NCI-H82 treated with DMSO at 0.1 percent for 48 hours (cell line): Measurements from ENCODE around the gene HSD11B2.

ENCODE experiments used
- DNase-seq: peaks from one replicate; lab custom pipeline; 2025; ENCODE audit not compliant: unreplicated experiment; lab: John Stamatoyannopoulos, UW

HSD11B2 gene

DNA sequence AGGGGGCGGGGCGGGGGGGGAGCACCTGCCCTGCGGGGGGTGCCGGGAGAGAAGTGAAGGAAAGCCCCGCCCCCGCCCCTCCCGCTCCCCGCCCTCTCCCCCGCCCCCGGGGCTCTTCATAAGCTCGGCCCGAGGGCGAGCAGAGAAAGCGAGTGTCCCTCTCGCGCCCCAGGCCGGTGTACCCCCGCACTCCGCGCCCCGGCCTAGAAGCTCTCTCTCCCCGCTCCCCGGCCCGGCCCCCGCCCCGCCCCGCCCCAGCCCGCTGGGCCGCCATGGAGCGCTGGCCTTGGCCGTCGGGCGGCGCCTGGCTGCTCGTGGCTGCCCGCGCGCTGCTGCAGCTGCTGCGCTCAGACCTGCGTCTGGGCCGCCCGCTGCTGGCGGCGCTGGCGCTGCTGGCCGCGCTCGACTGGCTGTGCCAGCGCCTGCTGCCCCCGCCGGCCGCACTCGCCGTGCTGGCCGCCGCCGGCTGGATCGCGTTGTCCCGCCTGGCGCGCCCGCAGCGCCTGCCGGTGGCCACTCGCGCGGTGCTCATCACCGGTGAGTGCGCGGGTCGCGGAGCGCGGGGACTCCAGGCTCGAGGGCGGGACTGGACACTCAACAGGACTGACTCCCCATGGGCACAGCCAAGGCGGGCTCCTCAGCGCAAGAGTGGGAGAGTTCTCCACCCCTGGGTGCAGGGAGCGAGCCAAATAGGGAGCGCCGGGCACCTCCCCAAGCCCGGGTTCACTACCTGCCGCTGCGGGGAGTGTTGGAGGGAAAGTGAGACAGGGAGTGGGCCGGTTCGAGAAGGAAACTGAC is at the start of gene HSD11B2:
HSD11B2 (plus strand) TSS at position 145 of the 798 bp plus-strand sequence; CDS start at position 273, 128 bp downstream.
- peak; percentile 23 for DNase-seq

DNA sequence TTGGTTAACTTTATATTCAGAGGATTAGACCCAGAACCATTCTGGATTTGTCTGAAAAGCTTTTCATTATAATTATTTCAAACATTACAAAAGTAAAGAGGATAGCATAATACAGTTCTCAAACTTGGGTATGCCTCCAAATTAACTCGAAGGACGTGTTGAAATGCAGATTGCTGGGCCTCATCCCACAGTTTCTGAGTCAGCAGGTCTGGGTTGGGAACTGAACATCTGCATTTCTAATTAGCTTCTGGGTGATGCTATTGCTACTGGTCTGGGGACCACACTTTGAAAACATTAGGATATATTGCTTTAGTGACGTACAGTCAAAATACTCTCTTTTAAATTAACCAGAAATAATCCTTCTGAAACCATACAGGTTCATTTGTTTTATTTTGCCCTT is 47.6 kb upstream of the HSD11B2 start:
- DNase-seq: no peak

DNA sequence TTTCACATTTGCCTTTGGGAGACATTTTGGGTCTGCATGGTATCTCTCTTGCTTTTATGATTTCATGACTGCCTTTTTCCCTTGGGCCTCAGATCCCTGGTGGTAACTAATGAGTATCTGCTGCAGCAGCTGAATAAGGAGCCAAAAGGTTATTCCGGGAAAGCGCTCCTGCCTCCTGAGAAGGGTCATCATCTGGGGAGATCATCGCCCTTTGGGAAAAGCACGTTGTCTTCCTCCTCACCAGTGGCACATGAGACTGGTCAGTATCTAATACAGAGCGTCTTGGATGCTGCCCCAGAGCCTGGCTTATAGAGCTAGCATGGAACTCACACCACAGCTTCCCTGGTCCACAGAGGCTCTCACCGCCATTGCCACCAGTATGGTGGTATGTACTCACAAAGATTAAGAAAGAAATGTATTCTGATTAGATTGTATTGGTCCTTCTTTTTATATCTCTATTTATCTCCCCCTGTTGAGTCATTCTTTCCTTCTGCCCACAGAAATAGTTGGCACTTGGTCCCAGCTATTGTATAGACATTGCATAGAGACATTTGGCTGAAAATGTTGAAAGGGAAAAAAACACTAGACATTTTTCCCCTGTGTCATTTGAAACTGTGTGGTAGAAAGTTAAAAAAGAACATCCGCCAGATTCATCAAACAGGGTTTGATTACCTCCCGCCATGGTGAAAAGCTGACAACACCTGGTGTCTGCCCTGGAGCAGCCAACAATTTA is 46.0 kb upstream of the HSD11B2 start:
- no peak for DNase-seq

DNA sequence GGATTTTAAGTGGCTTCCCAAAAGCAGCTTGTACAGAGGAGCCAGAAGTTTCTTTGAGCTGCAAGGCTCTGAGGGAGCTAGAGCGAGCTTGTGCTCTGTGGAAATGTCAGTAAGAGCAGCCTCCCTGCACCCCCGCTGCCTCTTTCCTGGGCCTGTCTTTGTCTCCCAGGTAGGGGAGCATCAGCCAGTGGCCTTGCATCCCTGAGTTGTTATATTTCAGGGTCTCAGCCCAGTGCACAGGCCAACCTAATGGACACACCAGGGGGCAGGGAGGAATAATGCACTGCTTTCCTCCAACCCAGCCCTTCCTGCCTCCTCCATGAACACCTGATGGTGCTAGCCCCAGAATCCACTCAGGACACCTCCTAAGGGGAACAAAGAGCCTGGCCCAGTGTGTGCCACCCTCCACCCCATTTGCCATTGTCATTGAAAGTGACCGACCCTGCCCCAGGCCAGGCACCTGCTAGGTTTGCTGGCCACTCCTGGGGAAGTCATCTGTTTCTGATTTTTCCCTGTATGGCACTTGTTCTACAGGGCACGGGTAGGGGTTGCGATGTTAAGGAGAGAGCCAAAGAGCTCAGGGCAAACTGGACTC is 44.0 kb upstream of the HSD11B2 start:
- no peak for DNase-seq

DNA sequence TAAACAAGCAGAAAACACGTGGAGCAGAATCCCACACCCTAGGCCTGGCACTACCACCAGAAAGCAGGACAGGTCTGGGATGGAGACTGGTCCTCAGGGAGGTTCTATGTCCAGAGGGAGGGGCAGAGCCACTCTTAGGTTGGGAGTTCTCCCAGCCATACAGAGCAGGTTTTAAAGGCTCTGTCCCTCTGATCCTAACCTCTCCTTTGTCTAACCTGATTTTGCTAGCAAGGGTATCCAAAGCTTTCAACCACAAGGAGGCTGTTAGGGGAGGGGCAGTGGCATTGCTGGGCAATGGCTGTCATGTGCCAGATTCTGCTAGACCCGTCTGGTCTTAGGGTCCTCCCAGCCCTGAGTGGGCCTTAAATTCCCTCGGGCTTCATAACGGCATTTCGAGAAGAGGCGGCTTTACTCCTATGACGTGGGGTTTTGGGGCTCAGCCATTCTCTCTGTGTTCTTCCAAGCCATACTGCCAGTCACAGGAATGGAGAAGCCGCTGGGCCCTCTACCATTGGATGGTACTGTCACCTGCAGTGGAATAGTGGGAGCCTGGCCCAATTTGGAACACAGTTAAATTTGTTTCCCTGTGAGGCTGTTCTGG is 43.3 kb upstream of the HSD11B2 start:
- no peak for DNase-seq

DNA sequence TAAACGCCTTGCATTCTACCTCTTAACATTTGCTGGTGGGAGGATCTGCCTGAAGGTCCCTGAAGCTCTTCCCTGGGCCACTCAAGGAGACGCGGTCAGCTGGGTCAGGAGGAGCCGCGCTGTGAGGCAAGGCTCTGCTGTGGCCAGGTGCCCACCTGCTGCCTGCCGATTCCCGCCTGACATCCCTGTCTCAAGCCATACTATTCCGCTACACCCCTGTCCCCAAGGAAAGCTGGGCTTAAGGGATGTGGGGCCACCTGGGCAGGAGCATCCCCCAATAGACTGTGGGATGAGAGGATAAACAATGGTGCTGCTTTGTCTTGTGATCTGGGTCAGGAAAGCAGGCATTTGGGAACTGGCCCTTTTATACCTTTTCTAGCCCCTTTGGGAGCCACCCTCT is 42.7 kb upstream of the HSD11B2 start:
- no peak for DNase-seq

DNA sequence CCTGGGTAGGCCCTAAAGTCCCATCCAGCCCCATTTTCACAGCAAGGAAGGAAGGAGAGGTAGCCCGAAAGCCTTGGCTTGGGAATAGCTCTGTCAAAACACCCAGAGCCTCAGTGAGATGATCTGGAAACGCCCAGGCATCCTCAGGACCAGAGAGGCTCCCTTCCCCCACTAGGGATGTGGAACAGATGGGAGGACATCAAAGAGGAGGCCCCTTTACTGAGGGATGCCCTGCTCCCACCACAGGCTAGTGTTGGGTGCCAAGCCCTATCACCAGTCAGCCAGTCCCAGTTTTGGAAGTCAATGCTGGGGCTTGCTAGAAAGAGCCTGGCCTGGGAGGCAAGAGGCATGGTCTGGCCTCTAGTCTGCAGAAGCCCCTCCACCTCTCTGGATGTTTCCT is 42.3 kb upstream of the HSD11B2 start:
- DNase-seq: no peak

DNA sequence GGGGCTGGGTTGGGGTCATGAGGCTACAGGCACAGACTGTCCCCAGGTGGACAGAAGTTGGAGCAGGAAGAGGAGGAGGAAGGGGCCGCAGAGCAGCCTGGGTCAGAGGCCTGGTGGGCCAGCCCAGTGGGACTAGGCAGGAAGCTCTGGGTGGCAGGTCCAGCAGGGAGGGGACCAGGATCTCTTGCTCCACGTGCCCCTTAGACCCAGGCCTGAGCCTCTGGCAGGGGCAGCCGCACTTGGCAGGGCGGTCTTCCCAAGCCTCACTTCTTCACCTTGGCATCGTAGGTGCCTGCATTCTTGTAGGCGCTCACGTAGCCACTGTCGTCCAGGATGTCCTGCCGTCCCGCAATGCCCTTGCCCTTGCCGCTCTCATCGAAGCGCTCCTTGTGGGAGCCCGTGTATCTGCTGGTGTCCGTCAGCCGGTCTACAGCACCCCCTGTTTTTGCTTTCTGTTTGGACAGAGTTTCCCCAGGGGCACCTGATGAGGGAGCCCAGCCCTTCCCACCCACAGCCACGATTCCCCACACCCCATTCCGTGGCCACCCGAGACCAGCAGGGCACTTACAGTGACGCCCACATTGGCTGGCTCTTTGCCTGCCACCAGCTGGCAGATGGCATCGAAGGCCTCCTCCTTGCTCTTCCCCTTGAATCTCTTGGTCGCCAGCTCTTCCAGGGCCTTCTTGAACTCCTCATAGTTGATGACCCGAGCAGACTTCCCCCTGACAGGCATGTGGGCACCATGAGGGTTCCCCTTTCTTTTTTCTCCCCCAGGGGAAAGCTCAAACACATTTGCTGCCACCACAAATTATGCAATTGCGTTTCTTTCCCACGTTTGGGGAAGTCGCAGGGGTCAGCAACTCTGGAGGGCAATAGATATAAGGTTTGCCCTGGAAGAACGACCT is 40.8 kb upstream of the HSD11B2 start:
- no peak for DNase-seq

DNA sequence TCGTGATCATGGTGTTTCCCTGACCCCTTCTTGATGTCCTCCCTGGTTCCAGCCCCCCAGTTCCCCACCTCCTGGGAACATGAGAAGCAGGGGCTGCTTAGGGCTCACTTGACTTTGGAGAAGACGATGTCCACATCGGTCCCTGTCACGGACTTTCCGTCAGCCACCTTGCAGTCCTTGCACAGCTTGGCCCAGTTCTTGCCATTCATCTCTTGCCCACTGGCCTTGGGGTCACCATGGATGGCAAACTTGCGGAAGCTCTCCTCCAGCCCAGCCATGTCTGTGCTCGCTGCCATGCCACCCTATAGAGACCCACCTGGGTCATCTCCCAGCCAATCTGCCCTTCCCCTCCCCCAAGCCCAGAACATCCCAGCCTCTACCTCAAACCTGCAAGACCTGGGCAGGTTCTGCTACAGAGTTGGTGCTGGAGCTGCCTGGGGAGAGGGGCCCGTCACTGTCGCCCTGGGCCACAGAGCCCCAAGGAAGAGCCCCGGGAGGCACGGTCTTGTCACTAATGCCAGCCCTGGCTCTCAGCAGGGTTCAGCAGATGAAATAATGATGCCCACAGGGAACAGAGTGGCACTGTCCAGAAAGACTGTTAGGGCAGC is 40.0 kb upstream of the HSD11B2 start:
- DNase-seq: no peak

DNA sequence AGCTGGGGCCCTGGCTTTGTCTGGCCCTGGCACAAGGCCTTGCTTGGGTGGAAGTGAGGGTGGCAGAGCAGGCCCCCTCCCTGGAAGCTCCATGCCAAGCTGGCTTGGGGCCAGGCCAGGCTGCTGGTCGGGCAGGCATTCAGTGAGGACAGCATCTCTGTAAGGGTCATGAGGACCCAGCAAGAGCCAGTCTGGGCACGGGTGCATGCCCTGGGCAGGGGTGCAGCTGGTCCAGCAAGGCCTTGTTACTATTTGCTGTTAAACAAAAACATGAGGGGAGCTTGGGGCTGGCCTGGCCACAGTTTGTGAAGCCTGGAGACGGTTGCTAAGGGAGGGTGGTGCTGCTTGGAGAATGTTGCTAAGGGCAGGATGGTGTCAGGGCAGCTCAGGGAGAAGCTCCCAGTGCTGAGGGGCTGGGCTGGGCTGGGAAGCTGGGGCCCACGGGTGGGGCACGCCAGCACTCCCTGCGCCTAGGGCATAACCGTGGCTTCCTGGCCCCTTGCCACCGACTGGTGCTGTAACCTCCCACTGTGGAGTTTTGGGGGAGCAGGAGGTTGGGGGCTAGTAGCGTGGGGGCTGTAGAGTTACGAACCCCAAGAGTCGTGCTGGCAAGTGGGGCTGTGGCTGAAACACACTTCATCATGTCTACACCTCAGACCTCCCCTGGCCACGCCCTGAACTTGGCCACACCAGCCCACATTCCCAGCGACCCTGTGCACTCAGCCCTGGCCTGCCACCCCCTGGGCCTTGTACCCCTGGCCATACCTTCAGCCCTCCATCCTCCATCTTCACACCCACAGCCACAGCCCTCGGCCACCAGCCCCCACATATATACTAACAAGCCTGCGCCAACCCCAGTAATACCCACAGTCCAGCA is 39.3 kb upstream of the HSD11B2 start:
- no peak for DNase-seq

DNA sequence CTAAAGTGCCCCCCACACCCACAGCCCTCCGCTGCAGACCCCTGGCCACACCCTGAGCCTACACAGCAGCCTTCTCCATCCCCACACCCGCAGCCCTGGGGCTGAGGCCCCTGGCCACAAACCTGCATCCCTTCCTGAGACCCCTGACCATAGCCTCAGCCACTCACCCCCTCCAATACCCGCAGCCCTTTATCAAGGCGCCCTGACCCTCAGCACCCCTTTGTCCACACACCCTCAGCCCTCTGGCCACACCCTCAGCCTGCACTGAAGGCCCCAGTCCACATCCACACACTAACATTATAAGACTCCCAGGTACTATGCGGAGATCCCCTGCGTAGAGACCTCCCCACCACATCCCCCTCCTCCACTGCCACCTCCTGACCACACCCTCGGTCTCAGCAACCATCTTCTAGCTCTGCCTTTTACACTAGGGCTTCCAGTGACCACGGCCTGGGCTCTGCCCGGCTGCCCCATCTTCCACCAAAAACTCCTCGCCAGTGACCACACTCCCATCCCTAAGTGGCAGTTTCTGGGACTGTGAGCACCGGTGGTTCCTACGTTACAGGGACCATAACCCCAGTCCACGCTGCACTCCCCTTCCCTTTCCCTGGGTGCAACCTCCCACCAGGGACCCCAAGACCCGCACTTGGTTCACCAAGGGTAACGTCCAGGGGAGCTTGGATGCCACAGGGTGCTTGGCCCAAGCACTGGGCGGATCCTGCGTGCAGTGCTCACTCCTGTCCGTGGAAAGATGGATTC is 38.4 kb upstream of the HSD11B2 start:
- no peak for DNase-seq

DNA sequence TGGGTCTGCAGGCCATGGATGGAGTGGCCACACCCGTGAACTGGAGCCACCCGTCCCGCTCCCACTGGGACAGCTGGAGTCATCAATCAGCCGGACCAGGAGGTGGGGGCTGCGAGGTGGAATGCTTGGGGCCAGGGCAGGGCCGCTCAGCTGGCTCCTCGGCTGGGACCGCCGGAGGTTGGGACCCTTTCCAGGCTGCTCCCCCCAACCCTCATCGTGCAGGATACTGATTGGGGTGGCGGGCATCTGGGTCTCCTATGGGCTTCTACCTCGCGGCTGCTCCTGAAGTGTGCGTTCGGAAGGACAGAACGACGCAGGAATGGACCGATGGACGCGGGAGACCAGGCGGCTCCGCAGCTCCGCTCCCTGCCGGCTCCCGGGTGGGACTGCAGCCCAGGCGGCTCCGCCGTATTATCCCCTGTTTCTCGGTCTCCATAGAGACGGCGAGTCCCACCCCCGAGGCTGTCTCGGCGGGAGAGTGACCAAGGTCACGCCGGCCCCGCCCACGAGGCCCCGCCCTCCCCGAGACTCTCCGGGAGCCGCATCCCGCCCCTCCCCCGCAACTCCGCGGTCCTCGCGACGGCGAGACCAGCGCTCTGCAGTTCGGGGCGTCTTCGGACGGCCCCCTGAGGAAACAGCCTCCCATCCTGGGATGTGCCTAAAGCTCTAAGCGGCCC is 37.7 kb upstream of the HSD11B2 start, which contains the start of gene TPPP3:
TPPP3 (minus strand) TSS at position 388 of the 677 bp plus-strand sequence. CDS start 2,387 bp downstream, outside the sequence.
- peak; percentile 72 for DNase-seq

DNA sequence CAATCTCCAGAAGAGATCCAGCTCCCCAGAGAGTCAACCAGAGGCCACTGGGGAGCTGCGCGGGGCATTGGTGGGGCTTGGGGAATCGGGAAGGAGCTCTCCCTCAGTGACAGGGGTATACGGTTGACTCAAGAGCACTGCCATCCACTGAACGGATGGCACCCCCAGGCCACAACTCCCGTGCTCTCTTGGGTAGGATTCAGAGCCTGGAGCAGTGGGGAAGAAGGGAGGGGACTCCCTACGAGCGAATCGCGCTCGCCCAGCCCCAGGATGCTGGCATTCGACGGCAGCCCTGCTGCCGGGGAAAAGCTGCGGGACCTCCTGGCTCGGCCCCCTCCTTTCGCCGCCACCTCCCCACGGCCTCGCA is 37.1 kb upstream of the HSD11B2 start:
- no peak for DNase-seq

DNA sequence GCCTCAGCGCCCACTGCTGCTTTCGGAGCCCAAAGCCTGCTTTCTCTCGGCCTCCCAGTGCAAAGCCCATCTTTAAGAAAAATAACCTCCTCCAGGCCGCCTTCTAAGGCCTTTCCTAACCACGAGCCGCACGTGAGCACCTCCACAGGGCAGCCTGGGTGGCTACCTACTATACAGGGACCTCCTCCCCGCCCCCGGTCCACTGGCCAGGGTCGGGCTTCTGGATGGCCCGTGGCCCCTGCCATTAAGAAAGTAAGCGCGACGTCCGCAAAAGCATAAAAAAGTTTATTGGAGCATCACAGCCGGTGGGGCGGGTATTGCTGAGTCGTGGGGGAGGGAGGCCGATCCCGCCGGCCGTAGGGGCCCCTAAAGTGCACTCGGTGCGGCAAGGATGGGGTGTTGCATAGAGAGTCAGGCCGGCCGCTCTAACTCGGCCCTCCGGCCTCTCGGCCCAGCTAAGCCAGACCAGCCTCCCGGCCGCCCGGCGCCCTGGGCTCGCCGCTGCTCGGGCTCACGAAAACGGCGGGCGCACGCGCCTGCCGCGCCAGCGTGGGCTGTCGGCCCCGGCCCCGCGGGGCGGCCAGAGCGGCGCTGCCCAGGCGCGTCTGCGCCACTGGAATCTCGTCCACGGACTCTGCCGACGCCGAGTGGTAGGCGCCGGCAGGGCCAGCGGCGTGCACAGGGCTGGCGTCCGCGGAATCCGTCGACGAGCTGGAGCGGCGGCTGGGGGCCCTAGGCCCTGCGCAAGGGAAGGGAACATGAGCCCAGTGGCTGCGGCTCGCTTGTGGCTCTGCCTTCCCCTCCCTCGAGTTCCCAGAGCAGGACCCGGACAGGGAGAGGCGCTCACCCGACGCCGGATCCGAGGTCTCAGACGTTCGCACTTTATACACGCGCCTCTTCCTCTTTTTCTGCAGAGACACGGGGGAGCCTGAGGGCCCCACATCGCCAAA is 36.5 kb upstream of the HSD11B2 start:
- no peak for DNase-seq

DNA sequence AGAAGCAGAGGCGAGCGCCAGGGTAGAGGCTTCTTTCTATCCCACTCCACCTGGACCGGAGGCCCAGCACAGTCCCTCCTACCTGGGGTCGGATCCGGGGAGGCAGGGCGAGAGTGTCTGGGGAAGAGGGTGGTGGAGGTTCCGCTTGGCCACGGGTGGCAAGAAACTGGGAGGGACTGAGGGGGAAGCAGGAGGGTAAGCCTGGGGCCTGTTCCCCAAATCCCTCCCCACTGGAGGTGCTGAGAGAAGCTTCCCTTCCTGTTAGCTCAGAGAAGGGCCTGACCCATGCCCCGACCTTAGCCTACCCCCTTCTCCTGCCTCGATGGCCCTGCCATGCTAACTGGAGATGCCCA is 35.8 kb upstream of the HSD11B2 start:
- DNase-seq: no peak

DNA sequence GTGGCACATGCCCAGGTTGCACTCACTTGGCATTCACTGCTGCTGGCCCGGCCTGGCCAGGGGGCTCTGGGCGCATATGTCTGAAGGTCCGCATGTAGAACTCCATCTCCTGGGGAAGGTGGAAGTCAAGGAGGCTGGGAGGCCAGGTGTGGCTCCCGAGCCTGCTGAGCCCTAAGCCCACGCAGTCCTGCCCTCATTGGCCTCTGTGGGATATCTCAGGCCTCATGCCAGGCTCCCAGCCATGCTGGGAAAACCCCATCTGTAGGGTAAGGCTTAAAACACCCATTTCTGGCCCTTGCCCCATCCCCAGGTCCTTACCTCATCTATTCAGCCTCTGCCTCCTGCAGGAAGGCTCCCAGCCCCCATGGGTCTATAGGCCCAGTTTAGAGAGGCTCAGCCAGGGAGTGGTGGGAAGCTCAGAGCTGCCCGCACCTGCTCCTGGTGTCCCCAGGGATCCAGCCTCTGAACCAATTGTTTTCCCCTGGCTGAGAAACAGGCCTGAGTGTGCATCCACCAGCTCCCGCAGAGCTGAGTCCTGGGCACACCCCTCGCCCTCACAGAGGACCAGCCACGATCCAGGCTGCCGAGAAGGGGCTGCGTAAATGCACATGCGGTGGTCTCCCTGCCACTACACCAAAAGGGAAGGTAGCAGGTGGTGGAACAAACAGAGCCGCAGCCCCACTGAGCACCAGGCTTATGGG is 35.3 kb upstream of the HSD11B2 start:
- DNase-seq: peak; percentile 55
